Activated CD4-positive, CD25-positive, alpha-beta regulatory T cell treated with anti-CD3 and anti-CD28 coated beads, Interleukin-2, amount 50 U/mL, for 24 hours (primary cell): ENCODE results near the gene NAA10.

Source experiments
- ATAC-seq, 2 donors: fragments of 150-1000 bp; cut with Tn5 transposase; one replicate each; pipeline ENCODE4 v1.10.0; 2021; ENCODE audit warnings: mild to moderate bottlenecking in 1 of 2, moderate library complexity in 1 of 2

Gene NAA10

GRCh38 chrX:153908219-153908860, 26.5 kb downstream of the NAA10 start:
- no peak for ATAC-seq

GRCh38 chrX:153907456-153907855, 27.4 kb downstream of the NAA10 start:
- ATAC-seq = no peak

GRCh38 chrX:153906126-153906917, 28.5 kb downstream of the NAA10 start:
- ATAC-seq = no peak

- ATAC-seq = no peak
Observed at GRCh38 chrX:153905481-153906095, 29.2 kb downstream of the NAA10 start.

GRCh38 chrX:153903991-153904957, 30.6 kb downstream of the NAA10 start, which contains the start of gene AVPR2:
Gene AVPR2, plus strand, starts transcription at chrX:153904673. Its CDS starts 473 bp downstream, at chrX:153905146.
- peak; percentile 7 to 15 for ATAC-seq

- ATAC-seq = peak in 1 of 2 donors; percentile 2
Observed at GRCh38 chrX:153903238-153903980, 31.4 kb downstream of the NAA10 start.

- ATAC-seq = no peak
Observed at GRCh38 chrX:153902385-153902784, 32.5 kb downstream of the NAA10 start.

GRCh38 chrX:153901753-153902140, 33.1 kb downstream of the NAA10 start:
- ATAC-seq = no peak

GRCh38 chrX:153900831-153901752, 33.7 kb downstream of the NAA10 start:
- ATAC-seq = peak; percentile 73 to 75

- no peak for ATAC-seq
Observed at GRCh38 chrX:153897899-153898298, 36.9 kb downstream of the NAA10 start.

- no peak for ATAC-seq
Observed at GRCh38 chrX:153889123-153889522, 45.7 kb downstream of the NAA10 start.

- peak in 1 of 2 donors; percentile 27 for ATAC-seq
Observed at GRCh38 chrX:153888344-153888743, 46.5 kb downstream of the NAA10 start.

GRCh38 chrX:153887385-153887784, 47.5 kb downstream of the NAA10 start:
- no peak for ATAC-seq

- no peak for ATAC-seq
Observed at GRCh38 chrX:153886915-153887314, 47.9 kb downstream of the NAA10 start.

- ATAC-seq = peak in 1 of 2 donors; percentile 20
Observed at GRCh38 chrX:153885968-153886903, 48.6 kb downstream of the NAA10 start, which contains the start of gene L1CAM. Gene L1CAM, minus strand, starts transcription at chrX:153886173. Its CDS starts 10,337 bp downstream, at chrX:153875836.

- ATAC-seq = no peak
Observed at GRCh38 chrX:153885208-153885787, 49.5 kb downstream of the NAA10 start.

- no peak for ATAC-seq
Observed at GRCh38 chrX:153884590-153884989, 50.2 kb downstream of the NAA10 start.

- no peak for ATAC-seq
Observed at GRCh38 chrX:153884136-153884535, 50.7 kb downstream of the NAA10 start.
